PC-3 (cell line): ENCODE measurements around the gene GLYAT.

Source experiments
- EZH2 ChIP-seq: fragments of 300-600 bp; sonication (generic); IDR thresholded peaks from one replicate; pipeline ENCODE4 v1.6.1; 2017; ENCODE audit warnings: antibody characterized with exemption, mild to moderate bottlenecking, low read length; ENCODE audit not compliant: unreplicated experiment
- EZH2phosphoT487 ChIP-seq: fragments of 300-600 bp; sonication (generic); IDR thresholded peaks from 2 replicates; pipeline ENCODE4 v1.6.1; 2018; ENCODE audit warnings: mild to moderate bottlenecking, antibody characterized with exemption, low read length, borderline replicate concordance
- TF ChIP-seq, protein P1 (sequence below): fragments of 300-600 bp; sonication (generic); conservative IDR thresholded peaks from 2 replicates; pipeline ENCODE4 v1.5.1; 2017; ENCODE audit warnings: antibody characterized with exemption, low read depth, mild to moderate bottlenecking, low read length

DNA sequence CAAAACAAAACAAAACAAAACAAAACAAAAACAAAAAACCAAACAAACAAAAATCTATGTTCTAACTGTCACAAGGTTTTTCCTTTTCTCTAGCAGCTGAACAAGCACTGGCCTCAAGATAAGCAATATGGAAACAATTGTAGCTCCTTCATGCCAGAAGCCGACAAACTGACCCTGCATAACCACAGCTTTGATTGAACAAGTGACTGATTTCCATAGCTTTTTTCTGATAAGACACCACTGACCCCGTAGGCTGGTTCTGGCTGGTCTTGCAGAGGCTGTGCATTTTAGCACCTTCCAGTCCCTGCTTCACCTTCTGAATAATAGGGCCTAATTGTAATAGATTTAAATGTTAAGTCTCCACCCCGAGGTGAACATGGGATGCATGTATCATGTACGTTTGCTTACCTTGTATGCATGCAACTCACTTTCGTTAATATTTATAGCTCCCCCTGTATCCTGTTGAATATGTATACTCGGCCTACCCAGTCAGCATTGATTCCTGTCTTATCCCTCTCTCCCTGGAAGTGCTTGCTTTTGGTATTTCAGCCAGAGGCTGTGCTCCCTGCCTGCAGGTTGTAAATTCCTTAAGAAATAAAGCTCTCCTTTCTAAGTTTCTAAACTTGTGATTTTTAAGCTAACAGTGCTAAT lies 59.6 kb downstream of the GLYAT start:
- TF ChIP-seq, protein P1, sequence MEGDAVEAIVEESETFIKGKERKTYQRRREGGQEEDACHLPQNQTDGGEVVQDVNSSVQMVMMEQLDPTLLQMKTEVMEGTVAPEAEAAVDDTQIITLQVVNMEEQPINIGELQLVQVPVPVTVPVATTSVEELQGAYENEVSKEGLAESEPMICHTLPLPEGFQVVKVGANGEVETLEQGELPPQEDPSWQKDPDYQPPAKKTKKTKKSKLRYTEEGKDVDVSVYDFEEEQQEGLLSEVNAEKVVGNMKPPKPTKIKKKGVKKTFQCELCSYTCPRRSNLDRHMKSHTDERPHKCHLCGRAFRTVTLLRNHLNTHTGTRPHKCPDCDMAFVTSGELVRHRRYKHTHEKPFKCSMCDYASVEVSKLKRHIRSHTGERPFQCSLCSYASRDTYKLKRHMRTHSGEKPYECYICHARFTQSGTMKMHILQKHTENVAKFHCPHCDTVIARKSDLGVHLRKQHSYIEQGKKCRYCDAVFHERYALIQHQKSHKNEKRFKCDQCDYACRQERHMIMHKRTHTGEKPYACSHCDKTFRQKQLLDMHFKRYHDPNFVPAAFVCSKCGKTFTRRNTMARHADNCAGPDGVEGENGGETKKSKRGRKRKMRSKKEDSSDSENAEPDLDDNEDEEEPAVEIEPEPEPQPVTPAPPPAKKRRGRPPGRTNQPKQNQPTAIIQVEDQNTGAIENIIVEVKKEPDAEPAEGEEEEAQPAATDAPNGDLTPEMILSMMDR, result no peak
- TF ChIP-seq EZH2 (no peak), EZH2phosphoT487 (no peak)
